Spleen (tissue), 11 donors: ENCODE results near the gene TP63. TPM values are rescaled to one million over a fixed set of nuclear protein-coding genes. Genes with fewer than 3 reads are reported as not detected.

Experiments used
- DNase-seq: peaks from one replicate; pipeline ENCODE4 v3.0.0-alpha.2; 2020
- H3K27ac ChIP-seq, 8 donors: fragments of 200-600 bp; sonication (generic) in 7 of 8; 1 replicate in 4 of 8; 2 replicates in 4 of 8; pipeline versions ENCODE4 v1.5.0 to v1.8.0; 2016 to 2021; ENCODE audit warnings: inconsistent platforms in 4 of 8, mild to moderate bottlenecking in 4 of 8, moderate library complexity in 1 of 8
- H3K27me3 ChIP-seq, 7 donors: fragments of 200-600 bp; sonication (generic) in 6 of 7; replicated peaks in 1 of 7; 1 replicate in 4 of 7; 2 replicates in 3 of 7; pipeline versions ENCODE4 v1.5.0 to v1.8.0; 2016 to 2021; ENCODE audit warnings: inconsistent platforms in 3 of 7, mild to moderate bottlenecking in 1 of 7
- H3K36me3 ChIP-seq, 6 donors: fragments of 200-600 bp; sonication (generic) in 5 of 6; 1 replicate in 4 of 6; 2 replicates in 2 of 6; pipeline versions ENCODE4 v1.5.0 to v1.8.0; 2016 to 2021; ENCODE audit warnings: inconsistent platforms in 2 of 6
- H3K4me1 ChIP-seq, 6 donors: fragments of 200-600 bp; sonication (generic) in 5 of 6; 1 replicate in 3 of 6; 2 replicates in 3 of 6; pipeline versions ENCODE4 v1.5.0 to v1.8.0; 2016 to 2021; ENCODE audit warnings: inconsistent platforms in 3 of 6
- H3K4me3 ChIP-seq, 8 donors: fragments of 200-600 bp; sonication (generic) in 7 of 8; 1 replicate in 4 of 8; 2 replicates in 4 of 8; pipeline versions ENCODE4 v1.5.0 to v1.8.0; 2016 to 2021; ENCODE audit warnings: inconsistent platforms in 4 of 8, mild to moderate bottlenecking in 4 of 8, moderate library complexity in 2 of 8
- H3K9me3 ChIP-seq, 8 donors: fragments of 200-600 bp; sonication (generic) in 7 of 8; 1 replicate in 4 of 8; 2 replicates in 4 of 8; pipeline versions ENCODE4 v1.5.0 to v1.8.0; 2016 to 2021; ENCODE audit warnings: inconsistent platforms in 4 of 8
- POLR2A ChIP-seq, 3 donors: fragments of 450-650 bp; IDR thresholded peaks; one replicate each; pipeline ENCODE4 v1.5.1; 2017; ENCODE audit warnings: antibody characterized with exemption in 3 of 3, mild to moderate bottlenecking in 1 of 3
- POLR2AphosphoS5 ChIP-seq, 3 donors: sonication (generic); formaldehyde crosslinking; IDR thresholded peaks; one replicate each; pipeline ENCODE4 v1.5.1; 2017; ENCODE audit warnings: antibody characterized with exemption in 3 of 3
- WGBS, 5 donors: extraction: QIAGEN DNeasy Blood & Tissue Kit in 3 of 5; methylation state at CpG; one replicate each; pipeline versions ENCODE4 v1.1.5 to v1.1.7; 2013 to 2018; 5-methylcytosine and 5-hydroxymethylcytosine counted together
- intact Hi-C: fragments of 100-400 bp; cut with DNase I; formaldehyde crosslinking; loops from one replicate; pipeline ENCODE4 v1.15.0; 2023; ENCODE audit warnings: low total_unique reads
- polyA plus RNA-seq, 3 donors: library from polyadenylated mRNA; stranded (reverse); fragments of 200-250 nt; gene quantifications; one replicate each; pipeline ENCODE4 v1.2.1, GENCODE V29; 2013
- total RNA-seq, 7 donors: library from RNA; depleted of rRNA in 3 of 7; stranded (reverse); fragments of >200 nt in 3 of 7; fragmentation: NEBNext Ultra II Directional in 4 of 7; extraction: Animal tissue kit (Norgen Biotek cat#: 25700) in 4 of 7; gene quantifications; one replicate each; pipeline versions ENCODE4 v1.1.0 to v1.2.1, GENCODE V29; 2016 to 2021
- TF ChIP-seq, protein P1 (sequence below), 11 experiments: fragments of 200-600 bp in 7 of 11; fragments of 450-650 bp in 4 of 11; sonication (generic) in 4 of 11; IDR thresholded peaks in 8 of 11; conservative IDR thresholded peaks in 3 of 11; 1 replicate in 7 of 11; 2 replicates in 4 of 11; pipeline versions ENCODE4 v1.4.0 to v1.8.0; 2016 to 2021; ENCODE audit warnings: antibody characterized with exemption in 11 of 11, inconsistent platforms in 4 of 11, mild to moderate bottlenecking in 1 of 11
- donor health status: healthy with polysubstance abuse.
- donor health status: DM: no; HTN: no; CAD: no; lungs with moderate emphysema.
- donor health status: DM: no; HTN: no; CAD: no.
- donor health status: Bipolar disorder and iron deficiency.
- donor health status: healthy.
- donor health status: DM: no; HTN: no; CAD: no.
- donor health status: DM: yes; HTN: yes; CAD: no.

TP63 gene
- total and polyA plus RNA-seq, 10 donors: 0.09 to 0.68 (median 0.29) TPM

DNA sequence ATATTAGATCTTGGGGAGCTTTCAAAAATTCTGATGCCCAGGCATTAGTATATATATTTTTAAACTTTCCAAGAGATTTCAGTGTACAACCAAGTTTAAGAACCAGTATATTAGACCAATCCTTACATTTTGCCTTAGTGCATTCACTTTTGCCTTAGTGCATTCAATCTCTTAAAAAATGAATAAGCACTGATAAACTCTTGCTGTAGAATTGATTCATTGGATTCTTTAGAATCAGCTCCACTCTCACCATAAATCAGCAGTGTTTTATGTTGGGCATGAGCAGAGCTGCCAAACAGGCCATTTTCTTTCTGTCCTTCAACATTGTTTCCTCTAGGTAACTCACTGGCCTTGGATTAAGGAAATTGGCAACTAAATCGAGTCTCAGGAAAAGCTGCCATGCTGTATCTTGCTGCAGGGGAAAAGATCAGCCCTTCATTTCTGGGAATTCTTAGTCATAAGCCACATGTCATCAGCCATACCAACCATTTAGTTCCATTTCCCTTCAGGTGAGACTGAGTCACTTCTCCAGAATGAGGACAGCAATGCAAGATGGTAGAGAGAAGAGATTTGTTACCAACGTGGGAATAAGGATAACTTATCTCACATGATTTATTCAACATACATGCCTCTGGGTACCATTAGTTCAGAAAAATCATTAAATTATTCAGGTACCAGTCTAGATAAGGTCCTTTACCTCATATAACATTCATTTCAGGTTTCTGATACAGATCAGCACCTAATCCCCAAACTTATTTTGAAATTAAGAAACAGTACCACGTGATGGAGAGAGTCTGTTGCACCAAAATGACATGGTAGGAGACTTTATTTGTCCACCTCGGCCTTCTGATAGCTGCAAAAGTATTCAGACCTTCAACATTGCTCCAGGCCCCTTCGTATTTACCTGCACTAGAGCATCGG is 297.0 kb downstream of the TP63 start:
- intact Hi-C loops: no loop called here
- H3K4me1 ChIP-seq: no peaks in the 10 kb centered on the region
- no peaks in the 10 kb centered on the region for H3K9me3 ChIP-seq
- no peaks in the 10 kb centered on the region for H3K36me3 ChIP-seq
- H3K4me3 ChIP-seq: no peak overlapping the region
- TF ChIP-seq, protein P1, sequence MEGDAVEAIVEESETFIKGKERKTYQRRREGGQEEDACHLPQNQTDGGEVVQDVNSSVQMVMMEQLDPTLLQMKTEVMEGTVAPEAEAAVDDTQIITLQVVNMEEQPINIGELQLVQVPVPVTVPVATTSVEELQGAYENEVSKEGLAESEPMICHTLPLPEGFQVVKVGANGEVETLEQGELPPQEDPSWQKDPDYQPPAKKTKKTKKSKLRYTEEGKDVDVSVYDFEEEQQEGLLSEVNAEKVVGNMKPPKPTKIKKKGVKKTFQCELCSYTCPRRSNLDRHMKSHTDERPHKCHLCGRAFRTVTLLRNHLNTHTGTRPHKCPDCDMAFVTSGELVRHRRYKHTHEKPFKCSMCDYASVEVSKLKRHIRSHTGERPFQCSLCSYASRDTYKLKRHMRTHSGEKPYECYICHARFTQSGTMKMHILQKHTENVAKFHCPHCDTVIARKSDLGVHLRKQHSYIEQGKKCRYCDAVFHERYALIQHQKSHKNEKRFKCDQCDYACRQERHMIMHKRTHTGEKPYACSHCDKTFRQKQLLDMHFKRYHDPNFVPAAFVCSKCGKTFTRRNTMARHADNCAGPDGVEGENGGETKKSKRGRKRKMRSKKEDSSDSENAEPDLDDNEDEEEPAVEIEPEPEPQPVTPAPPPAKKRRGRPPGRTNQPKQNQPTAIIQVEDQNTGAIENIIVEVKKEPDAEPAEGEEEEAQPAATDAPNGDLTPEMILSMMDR (IDR thresholded peaks at IDR 0.05 in 8 of 11, conservative IDR thresholded peaks at IDR 0.05 in 3 of 11): no peak
- TF ChIP-seq POLR2A (IDR thresholded peaks at IDR 0.05) (no peak), POLR2AphosphoS5 (IDR thresholded peaks at IDR 0.05) (no peak)
- DNase-seq: no peak
- H3K27me3 ChIP-seq: no peaks in the 10 kb centered on the region
- WGBS, 5 donors: 69 to 85% (median 73%) methylated on average over 6 of the region's 6 CpGs
- H3K27ac ChIP-seq: no peak overlapping the region

DNA sequence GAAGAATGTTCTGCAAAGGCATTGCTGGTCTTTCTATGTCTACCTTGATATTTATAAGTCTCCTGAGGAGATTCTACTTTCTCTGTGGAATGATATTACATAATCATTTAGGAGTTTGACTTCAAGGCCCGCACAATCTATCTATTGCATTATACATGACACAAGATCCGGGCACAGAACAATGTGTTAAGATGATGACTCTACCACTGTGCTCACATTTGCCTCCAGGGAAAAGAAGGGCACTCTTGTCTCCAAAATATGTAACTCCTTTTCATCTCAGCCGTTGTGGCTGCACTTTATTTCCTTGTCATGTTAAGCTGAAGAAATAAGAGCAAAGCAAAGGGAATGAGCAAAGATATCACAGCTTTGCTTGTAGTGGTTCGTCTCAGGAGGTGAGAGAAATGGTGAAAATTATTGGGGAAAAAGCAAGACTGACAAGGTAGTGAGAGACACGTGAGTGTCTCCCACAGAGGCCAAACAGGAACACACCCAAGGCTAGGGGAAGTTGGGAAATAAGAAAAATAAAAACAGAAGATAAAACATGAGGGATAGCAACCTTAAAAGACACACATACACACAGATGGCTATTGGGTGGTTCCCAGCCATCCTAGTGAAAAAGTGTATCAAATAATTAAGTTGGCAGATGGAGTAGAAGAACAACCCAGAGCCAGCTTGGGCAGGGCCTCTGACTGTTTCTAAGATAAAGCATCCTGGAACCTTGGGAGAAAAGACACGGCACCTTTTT is 305.2 kb downstream of the TP63 start:
- Histone ChIP-seq H3K4me3 (no peak overlapping the region), H3K4me1 (no peaks in the 10 kb centered on the region), H3K9me3 (peaks cover 0 to 6% (median 0%) of the 10 kb centered on the region in 8 donors), H3K36me3 (no peaks in the 10 kb centered on the region), H3K27ac (no peak overlapping the region), H3K27me3 (no peaks in the 10 kb centered on the region)
- TF ChIP-seq, protein P1 (IDR thresholded peaks at IDR 0.05 in 8 of 11, conservative IDR thresholded peaks at IDR 0.05 in 3 of 11): no peak
- TF ChIP-seq POLR2AphosphoS5 (IDR thresholded peaks at IDR 0.05) (no peak), POLR2A (IDR thresholded peaks at IDR 0.05) (no peak)
- 70 to 85% (median 71%) methylated on average over 6 of the region's 6 CpGs for WGBS, 5 donors
- no peak for DNase-seq
- intact Hi-C loops: no loop called here

DNA sequence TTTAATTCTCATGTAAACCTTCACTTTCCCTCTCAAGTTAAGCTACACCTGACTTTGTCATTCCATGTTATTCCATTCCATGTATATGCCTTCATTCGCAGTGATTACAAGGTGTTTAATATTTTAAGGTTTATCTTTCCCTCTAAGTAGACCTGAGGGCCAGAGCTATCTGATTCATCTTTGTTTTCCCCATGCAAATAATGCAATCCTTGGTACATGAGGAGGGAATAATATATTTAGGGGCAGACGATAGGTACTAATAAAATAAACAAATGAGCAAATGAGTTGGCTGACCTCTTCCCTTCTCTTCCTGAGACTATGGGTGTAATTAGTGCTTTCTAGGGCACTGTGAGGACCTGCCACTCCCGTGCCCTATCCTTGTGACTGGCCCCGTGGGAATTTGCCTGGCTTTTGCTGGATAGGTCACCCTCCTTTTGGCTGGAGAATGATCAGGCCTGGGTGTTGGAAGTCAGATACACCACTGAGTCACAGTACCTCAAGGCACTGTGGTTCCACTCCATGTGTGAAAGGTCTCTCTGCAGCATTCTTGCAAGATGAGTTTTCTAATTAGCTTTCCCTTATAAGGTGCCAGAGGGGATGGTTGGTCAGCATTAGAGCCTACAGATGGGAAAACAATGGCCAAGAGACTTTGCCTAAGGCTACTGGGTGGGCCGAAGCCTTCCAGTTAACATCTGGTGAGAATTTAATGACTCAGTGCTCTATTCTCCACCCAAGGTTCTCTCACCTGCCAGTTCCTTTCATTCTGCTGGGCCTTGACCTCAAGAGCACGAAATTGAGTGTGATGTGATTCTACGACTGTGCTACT is 306.3 kb downstream of the TP63 start:
- Histone ChIP-seq H3K27ac (no peak overlapping the region), H3K27me3 (no peaks in the 10 kb centered on the region), H3K9me3 (peaks cover 0 to 6% (median 0%) of the 10 kb centered on the region in 8 donors), H3K4me1 (no peaks in the 10 kb centered on the region), H3K4me3 (no peak overlapping the region), H3K36me3 (no peaks in the 10 kb centered on the region)
- WGBS, 5 donors: 68 to 86% (median 76%) methylated on average over 7 of the region's 7 CpGs
- no peak for TF ChIP-seq POLR2A (IDR thresholded peaks at IDR 0.05)
- no peak for TF ChIP-seq POLR2AphosphoS5 (IDR thresholded peaks at IDR 0.05)
- TF ChIP-seq, protein P1 (IDR thresholded peaks at IDR 0.05 in 8 of 11, conservative IDR thresholded peaks at IDR 0.05 in 3 of 11): no peak
- DNase-seq: no peak
- intact Hi-C loops: no loop called here
